ENCODE results near the gene SERPINB2. TPM values are rescaled to one million over a fixed set of nuclear protein-coding genes. Genes with fewer than 3 reads are reported as not detected.

SERPINB2 gene
- total RNA-seq, 3 donors from 2014 or later: not detected

DNA sequence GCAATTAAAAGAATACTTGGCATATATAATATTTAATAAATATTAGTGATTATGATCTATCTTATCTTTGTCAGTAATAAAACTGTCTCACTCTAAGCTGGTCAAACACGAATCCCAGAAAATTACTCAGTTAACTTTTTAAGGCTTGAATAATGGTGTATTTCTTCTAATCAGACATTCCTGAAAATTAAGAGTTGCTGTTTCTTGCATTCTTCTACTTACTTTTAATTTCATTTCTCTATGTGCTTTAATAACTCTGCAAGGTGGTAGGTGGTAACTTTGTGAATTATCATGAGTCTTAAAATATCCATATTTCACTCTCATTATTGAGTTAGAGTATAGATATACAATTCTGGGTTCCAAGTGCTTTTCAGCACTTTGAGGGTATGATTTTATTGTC is 17.2 kb downstream of the SERPINB2 start:
- ATAC-seq: no peak
- DNase-seq: no peak
- intact Hi-C loops (cut with DNase I, micrococcal nuclease): no loop called here
- TF ChIP-seq, protein P1, sequence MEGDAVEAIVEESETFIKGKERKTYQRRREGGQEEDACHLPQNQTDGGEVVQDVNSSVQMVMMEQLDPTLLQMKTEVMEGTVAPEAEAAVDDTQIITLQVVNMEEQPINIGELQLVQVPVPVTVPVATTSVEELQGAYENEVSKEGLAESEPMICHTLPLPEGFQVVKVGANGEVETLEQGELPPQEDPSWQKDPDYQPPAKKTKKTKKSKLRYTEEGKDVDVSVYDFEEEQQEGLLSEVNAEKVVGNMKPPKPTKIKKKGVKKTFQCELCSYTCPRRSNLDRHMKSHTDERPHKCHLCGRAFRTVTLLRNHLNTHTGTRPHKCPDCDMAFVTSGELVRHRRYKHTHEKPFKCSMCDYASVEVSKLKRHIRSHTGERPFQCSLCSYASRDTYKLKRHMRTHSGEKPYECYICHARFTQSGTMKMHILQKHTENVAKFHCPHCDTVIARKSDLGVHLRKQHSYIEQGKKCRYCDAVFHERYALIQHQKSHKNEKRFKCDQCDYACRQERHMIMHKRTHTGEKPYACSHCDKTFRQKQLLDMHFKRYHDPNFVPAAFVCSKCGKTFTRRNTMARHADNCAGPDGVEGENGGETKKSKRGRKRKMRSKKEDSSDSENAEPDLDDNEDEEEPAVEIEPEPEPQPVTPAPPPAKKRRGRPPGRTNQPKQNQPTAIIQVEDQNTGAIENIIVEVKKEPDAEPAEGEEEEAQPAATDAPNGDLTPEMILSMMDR (IDR thresholded peaks at IDR 0.05): no peak
- no peaks in the 10 kb centered on the region for H3K4me1 ChIP-seq (ENCODE audit: low read depth)
- no peaks in the 10 kb centered on the region for H3K9me3 ChIP-seq
- no peak overlapping the region for H3K4me3 ChIP-seq
- no peaks in the 10 kb centered on the region for H3K36me3 ChIP-seq (ENCODE audit: low read depth)

DNA sequence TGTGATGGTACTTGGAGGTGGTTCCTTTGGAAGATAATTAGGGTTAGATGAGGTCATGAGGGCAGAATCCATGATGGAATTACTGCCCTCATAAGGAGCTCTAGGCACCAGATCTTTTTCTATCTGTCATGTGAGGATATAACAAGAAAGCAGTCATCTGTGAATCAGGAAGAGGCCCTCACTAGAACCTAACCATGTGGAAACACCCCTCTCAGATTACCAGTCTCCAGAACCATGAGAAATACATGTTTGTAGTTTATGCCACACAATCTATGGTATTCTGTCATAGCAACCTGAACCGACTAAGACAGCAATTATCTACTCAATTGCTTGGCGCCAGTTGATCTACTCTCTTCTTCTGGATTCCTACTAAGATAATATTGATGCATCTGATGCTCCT is 17.9 kb downstream of the SERPINB2 start:
- Histone ChIP-seq H3K4me1 (ENCODE audit: low read depth) (no peaks in the 10 kb centered on the region), H3K9me3 (no peaks in the 10 kb centered on the region), H3K36me3 (ENCODE audit: low read depth) (no peaks in the 10 kb centered on the region), H3K4me3 (no peak overlapping the region)
- no peak for ATAC-seq
- no peak for DNase-seq
- intact Hi-C loops (cut with DNase I, micrococcal nuclease): no loop called here
- TF ChIP-seq, protein P1 (IDR thresholded peaks at IDR 0.05): no peak

DNA sequence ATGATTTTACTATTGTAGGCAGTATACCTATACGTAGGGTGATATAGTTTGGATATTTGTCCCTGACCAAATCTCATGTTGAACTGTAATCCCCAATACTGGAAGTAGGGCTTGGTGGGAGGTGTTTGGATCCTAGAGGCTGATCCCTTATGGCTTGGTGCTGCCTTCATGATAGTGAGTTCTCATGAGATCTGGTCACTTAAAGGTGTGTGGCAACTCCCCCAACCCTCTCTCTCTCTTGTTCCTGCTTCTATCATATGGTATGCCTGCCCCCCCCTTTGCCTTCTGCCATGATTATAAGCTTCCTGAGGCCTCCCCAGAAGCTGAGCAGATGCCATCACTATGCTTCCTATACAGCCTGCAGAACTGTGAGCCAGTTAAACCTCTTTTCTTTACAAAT is 18.6 kb downstream of the SERPINB2 start:
- H3K36me3 ChIP-seq (ENCODE audit: low read depth): no peaks in the 10 kb centered on the region
- DNase-seq: no peak

GRCh38 chr18:63907664-63908063 is 20.2 kb downstream of the SERPINB2 start, which contains the start of gene SERPINB10:
Gene SERPINB10 (plus strand): TSS chr18:63907958. CDS start chr18:63915511, 7,553 bp downstream.
- ATAC-seq: no peak
- TF ChIP-seq, protein P1 (IDR thresholded peaks at IDR 0.05): no peak
- Histone ChIP-seq H3K4me1 (ENCODE audit: low read depth) (no peaks in the 10 kb centered on the region), H3K4me3 (no peak within 1 kb of the TSS), H3K36me3 (ENCODE audit: low read depth) (no peaks in the 10 kb centered on the region), H3K9me3 (no peaks in the 10 kb centered on the region)
- no peak for DNase-seq
- intact Hi-C loops (cut with DNase I, micrococcal nuclease): no loop called here

More for the DNA sequence above, 18.6 kb downstream of the SERPINB2 start:
- intact Hi-C loops (cut with DNase I, micrococcal nuclease): no loop called here
- Histone ChIP-seq H3K9me3 (no peaks in the 10 kb centered on the region), H3K4me3 (no peak overlapping the region), H3K4me1 (ENCODE audit: low read depth) (no peaks in the 10 kb centered on the region)
- TF ChIP-seq, protein P1 (IDR thresholded peaks at IDR 0.05): no peak
- no peak for ATAC-seq

GRCh38 chr18:63908858-63909257 is 21.4 kb downstream of the SERPINB2 start:
- Histone ChIP-seq H3K9me3 (no peaks in the 10 kb centered on the region), H3K4me1 (ENCODE audit: low read depth) (no peaks in the 10 kb centered on the region), H3K36me3 (ENCODE audit: low read depth) (no peaks in the 10 kb centered on the region), H3K4me3 (no peak overlapping the region)
- TF ChIP-seq, protein P1 (IDR thresholded peaks at IDR 0.05): no peak
- ATAC-seq: no peak
- no peak for DNase-seq
- intact Hi-C loops (cut with DNase I, micrococcal nuclease): no loop called here

DNA sequence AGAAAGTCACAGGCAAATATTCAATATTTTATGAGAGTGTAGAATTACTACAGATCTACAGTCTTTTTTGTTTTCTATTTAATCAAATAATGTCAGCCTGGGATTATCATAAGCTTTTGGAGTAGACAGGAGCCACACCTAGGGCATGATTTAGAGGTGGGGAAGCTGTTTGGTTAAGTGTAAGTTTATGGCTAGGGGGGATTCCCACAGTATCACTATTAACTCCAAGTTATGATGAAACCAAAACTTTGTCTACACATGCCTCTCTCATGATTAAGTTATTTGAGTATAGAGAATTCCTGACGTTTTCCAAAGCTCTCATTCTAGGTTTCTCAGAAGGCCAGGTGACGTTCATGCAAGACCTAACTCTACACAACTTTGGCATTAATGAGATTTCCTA is 22.4 kb downstream of the SERPINB2 start:
- intact Hi-C loops (cut with DNase I, micrococcal nuclease): no loop called here

More for the DNA sequence above, 22.4 kb downstream of the SERPINB2 start:
- H3K9me3 ChIP-seq: no peaks in the 10 kb centered on the region
- ATAC-seq (no peak), DNase-seq (no peak)
- H3K4me3 ChIP-seq: no peak overlapping the region
- TF ChIP-seq, protein P1 (IDR thresholded peaks at IDR 0.05): no peak
- no peaks in the 10 kb centered on the region for H3K4me1 ChIP-seq (ENCODE audit: low read depth)
- no peaks in the 10 kb centered on the region for H3K36me3 ChIP-seq (ENCODE audit: low read depth)
